ENCODE data around the gene TRPC4.

The TRPC4 gene

DNA sequence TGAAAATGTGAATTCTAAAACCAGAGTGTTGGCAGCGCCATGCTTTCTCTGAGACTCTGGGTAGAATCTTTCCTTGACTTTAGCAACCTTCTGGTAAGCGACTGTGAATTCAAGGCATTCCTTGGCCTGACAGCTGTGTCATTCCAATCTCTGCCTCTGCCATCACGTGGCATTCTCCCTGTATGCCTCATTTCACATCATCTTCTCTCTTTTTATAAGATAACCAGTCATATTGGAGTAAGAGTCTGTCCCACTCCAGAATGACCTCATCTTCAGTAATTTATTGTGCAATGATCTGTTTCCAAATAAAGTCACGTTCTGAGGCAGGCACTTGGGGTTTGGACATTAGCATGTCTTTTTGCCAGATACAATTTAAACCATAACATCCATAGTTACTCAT is 167.6 kb downstream of the TRPC4 start:
- Histone ChIP-seq H3K9me3 (no peaks in the 10 kb centered on the region), H3K4me1 (no peaks in the 10 kb centered on the region), H3K27ac (no peak overlapping the region), H3K9ac (no peak overlapping the region), H3K27me3 (no peaks in the 10 kb centered on the region), H3K36me3 (no peaks in the 10 kb centered on the region), H3K4me3 (no peak overlapping the region), H4K20me1 (no peaks in the 10 kb centered on the region), H3K4me2 (no peak overlapping the region)
- no peak for TF ChIP-seq Cebpa-rat (IDR thresholded peaks at IDR 0.05)

DNA sequence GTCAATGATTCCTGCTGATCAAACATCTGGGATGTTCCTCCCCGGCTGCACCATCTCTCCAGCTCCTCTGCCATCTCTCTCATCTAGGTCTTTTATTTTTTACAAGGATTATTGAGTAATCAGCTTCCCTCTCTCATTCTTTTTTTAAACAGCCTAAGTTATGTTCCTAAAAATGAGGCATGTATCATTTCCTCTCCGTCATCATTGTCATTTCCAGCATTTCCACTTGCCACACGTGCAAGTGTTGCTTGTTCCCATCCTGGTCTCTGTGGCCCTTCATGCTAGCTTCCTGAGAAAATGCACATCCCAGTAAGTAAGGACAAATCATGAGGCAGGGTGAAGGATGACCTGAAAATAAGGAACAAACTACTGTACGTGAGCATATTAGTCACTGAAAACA is 168.3 kb downstream of the TRPC4 start:
- no peaks in the 10 kb centered on the region for H3K36me3 ChIP-seq
- no peaks in the 10 kb centered on the region for H3K9me3 ChIP-seq
- no peak overlapping the region for H3K4me2 ChIP-seq
- H3K27ac ChIP-seq = no peak overlapping the region
- H3K9ac ChIP-seq = no peak overlapping the region
- H3K27me3 ChIP-seq = no peaks in the 10 kb centered on the region
- no peaks in the 10 kb centered on the region for H3K4me1 ChIP-seq
- H3K4me3 ChIP-seq = no peak overlapping the region
- TF ChIP-seq Cebpa-rat (IDR thresholded peaks at IDR 0.05) = no peak
- no peaks in the 10 kb centered on the region for H4K20me1 ChIP-seq

DNA sequence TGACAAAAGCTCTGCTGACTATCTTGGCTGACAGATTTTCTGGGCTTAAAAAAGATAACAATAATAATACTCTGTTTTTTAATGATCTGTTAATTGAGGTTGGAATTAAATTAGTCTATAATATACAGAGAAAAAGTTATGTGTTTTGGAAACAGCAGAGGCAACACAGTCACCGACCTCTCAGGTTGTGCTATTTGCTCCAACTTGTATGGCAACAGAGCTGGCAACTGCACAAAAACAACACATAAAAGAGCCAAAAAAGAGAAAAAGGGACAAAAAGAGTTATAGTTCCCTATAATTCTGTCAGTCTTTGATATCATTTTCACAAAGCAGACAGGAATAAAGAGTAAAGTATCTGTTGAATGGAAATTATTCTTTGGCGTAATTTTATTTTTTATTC is 168.7 kb downstream of the TRPC4 start:
- no peaks in the 10 kb centered on the region for H3K9me3 ChIP-seq
- H3K4me2 ChIP-seq = no peak overlapping the region
- H3K4me3 ChIP-seq = no peak overlapping the region
- H3K36me3 ChIP-seq = no peaks in the 10 kb centered on the region
- no peaks in the 10 kb centered on the region for H3K4me1 ChIP-seq
- H3K27me3 ChIP-seq = no peaks in the 10 kb centered on the region
- H3K27ac ChIP-seq = no peak overlapping the region
- no peak overlapping the region for H3K9ac ChIP-seq
- no peaks in the 10 kb centered on the region for H4K20me1 ChIP-seq
- TF ChIP-seq Cebpa-rat (IDR thresholded peaks at IDR 0.05) = no peak

DNA sequence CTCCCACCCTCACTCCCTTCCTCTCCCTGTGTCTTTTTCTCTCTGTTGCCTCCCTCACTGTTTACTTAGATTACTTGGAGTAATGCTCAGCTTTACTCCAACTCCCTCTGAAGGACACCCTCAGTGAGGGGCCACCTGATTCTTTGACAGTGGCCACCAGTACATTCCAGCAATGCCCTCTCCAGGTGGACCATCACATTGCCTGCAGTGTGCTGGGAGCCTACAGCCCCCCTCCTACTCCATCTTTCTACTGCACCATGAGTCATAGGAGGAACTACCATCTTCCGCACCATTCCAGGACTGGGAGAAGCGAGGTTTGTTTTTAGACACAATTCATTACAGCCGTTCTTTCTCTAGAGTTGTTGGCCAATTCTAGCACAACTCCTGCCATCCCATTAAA is 174.4 kb downstream of the TRPC4 start:
- no peaks in the 10 kb centered on the region for H3K27me3 ChIP-seq
- no peak for TF ChIP-seq Cebpa-rat (IDR thresholded peaks at IDR 0.05)
- no peaks in the 10 kb centered on the region for H4K20me1 ChIP-seq
- no peaks in the 10 kb centered on the region for H3K9me3 ChIP-seq
- no peak overlapping the region for H3K27ac ChIP-seq
- H3K4me1 ChIP-seq = no peaks in the 10 kb centered on the region
- no peaks in the 10 kb centered on the region for H3K36me3 ChIP-seq
- H3K4me3 ChIP-seq = no peak overlapping the region
- no peak overlapping the region for H3K9ac ChIP-seq
- no peak overlapping the region for H3K4me2 ChIP-seq

DNA sequence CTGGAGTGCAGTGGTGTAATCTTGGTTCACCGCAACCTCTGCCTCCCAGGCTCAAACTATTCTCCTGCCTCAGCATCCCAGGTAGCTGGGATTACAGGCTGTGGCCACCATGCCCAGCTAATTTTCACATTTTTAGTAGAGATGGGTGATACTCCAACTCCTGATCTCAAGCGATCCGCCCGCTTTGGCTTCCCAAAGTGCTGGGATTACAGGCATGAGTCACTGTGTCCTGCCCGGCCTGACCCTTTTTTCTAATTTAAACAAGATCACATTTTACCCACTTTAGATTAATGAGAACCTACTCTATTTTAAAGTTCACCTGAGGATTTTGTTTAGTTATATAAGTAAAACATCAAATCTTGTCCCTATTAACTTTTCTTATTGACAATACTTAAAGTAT is 179.2 kb downstream of the TRPC4 start:
- H4K20me1 ChIP-seq = no peaks in the 10 kb centered on the region
- H3K9ac ChIP-seq = no peak overlapping the region
- no peak overlapping the region for H3K4me3 ChIP-seq
- H3K4me1 ChIP-seq = no peaks in the 10 kb centered on the region
- no peaks in the 10 kb centered on the region for H3K9me3 ChIP-seq
- no peak overlapping the region for H3K4me2 ChIP-seq
- H3K36me3 ChIP-seq = no peaks in the 10 kb centered on the region
- H3K27me3 ChIP-seq = no peaks in the 10 kb centered on the region
- no peak overlapping the region for H3K27ac ChIP-seq
- TF ChIP-seq Cebpa-rat (IDR thresholded peaks at IDR 0.05) = no peak

DNA sequence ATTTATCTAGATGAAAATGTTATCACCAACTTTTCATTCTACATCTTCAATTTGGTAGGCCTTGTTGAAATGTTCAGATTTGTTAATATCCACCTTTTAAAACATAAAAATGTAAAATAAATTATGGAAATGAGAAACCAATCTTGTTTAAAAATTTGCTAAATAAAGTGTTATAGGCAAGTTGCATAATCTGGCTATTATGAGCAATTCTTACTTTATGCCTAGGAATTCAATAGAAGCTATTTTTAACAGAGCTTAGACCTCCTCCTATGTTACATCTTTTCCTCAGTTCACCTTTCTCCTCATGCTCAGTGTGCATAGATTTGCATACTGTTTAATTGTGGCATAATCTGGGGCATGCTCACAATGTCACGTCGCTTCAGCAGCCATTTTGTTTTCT is 183.1 kb downstream of the TRPC4 start:
- Histone ChIP-seq H3K36me3 (no peaks in the 10 kb centered on the region), H3K27ac (no peak overlapping the region), H3K4me2 (no peak overlapping the region)

DNA sequence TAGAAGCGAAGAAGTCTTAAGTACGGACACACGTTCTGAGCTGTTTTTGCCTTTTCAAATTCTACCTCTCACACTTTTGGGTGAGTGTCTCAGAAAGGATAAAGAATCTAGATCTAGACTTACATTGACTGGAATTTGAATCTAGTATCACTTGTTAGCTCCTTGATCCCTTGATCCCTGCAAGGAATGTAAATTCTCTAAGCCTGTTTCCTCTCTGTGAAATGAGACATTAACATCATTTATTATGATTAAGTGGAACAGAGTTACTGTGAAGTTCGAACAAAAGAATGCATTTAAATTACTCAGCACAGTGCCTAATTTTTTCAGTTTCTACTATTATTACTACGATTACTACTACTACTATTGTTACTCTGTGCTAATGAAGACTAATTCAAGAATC is 184.4 kb downstream of the TRPC4 start:
- Histone ChIP-seq H3K4me1 (no peaks in the 10 kb centered on the region), H3K27ac (no peak overlapping the region), H4K20me1 (no peaks in the 10 kb centered on the region), H3K4me2 (no peak overlapping the region), H3K9me3 (no peaks in the 10 kb centered on the region), H3K36me3 (no peaks in the 10 kb centered on the region), H3K27me3 (no peaks in the 10 kb centered on the region), H3K4me3 (no peak overlapping the region), H3K9ac (no peak overlapping the region)
- TF ChIP-seq Cebpa-rat (IDR thresholded peaks at IDR 0.05) = no peak

More for the DNA sequence above, 183.1 kb downstream of the TRPC4 start:
- H3K9me3 ChIP-seq = no peaks in the 10 kb centered on the region
- H3K4me3 ChIP-seq = no peak overlapping the region
- H3K4me1 ChIP-seq = no peaks in the 10 kb centered on the region
- no peak for TF ChIP-seq Cebpa-rat (IDR thresholded peaks at IDR 0.05)
- H3K27me3 ChIP-seq = no peaks in the 10 kb centered on the region
- no peak overlapping the region for H3K9ac ChIP-seq
- no peaks in the 10 kb centered on the region for H4K20me1 ChIP-seq

DNA sequence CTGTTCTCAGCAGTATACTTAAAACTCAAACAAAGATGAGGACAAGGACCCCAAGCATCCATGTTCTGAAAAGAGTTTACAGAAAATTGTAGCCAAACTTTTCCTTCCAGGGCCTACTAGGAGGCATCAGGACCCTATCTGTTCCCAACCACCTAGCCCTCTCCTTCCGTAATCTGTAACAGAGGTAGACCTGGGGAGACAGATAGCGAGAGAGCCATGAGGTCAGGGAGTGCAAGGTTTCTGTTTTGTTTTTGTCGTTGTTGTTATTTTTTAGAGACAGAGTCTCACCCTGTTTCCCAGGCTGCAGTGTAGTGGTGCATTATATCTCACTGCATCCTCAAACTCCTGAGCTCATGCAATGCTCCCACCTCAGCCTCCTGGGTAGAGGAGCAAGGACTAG is 187.1 kb downstream of the TRPC4 start:
- no peak overlapping the region for H3K27ac ChIP-seq
- no peaks in the 10 kb centered on the region for H4K20me1 ChIP-seq
- H3K4me1 ChIP-seq = no peaks in the 10 kb centered on the region
- no peaks in the 10 kb centered on the region for H3K27me3 ChIP-seq
- H3K4me2 ChIP-seq = no peak overlapping the region
- no peak overlapping the region for H3K9ac ChIP-seq
- H3K4me3 ChIP-seq = no peak overlapping the region
- H3K9me3 ChIP-seq = no peaks in the 10 kb centered on the region
- no peak for TF ChIP-seq Cebpa-rat (IDR thresholded peaks at IDR 0.05)
- no peaks in the 10 kb centered on the region for H3K36me3 ChIP-seq

DNA sequence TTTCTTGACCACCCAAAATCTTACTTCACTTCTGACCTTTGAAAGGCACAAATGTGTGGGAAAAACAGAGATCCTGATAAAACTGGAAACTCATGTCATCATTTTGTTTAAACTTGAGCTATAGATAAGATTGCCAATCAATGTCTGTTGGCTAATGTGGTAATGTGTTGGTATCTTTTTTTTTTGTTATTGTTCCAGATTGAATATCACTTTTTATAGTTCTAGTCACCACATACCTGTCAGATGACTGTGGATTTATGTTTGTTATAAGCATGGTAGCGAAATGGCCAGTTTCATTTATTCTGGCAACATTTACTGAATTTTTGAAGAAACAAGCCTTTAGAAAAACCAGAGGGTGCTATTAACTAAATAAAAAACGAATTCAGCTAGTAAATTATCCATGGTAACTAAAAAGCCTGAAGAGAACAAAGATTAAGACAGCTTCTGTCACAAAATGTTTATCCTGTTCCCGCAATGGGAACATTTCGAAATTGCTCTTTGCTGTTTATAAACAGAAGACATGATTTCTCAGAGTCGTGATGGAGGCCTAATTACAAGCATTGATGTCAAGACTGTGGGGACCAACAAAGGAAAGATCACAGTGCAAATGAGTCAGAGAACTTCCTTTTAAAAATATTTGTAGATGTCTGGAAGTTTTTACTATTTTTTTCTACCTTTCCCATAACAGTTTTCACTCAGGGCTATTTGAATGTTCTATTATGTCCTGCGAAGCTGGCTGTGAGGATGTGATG is 188.1 kb downstream of the TRPC4 start:
- Histone ChIP-seq H3K4me3 (no peak overlapping the region), H3K9ac (no peak overlapping the region), H3K27ac (no peak overlapping the region), H3K9me3 (no peaks in the 10 kb centered on the region), H3K4me2 (no peak overlapping the region), H3K27me3 (no peaks in the 10 kb centered on the region), H3K36me3 (no peaks in the 10 kb centered on the region), H4K20me1 (no peaks in the 10 kb centered on the region), H3K4me1 (no peaks in the 10 kb centered on the region)
- no peak for TF ChIP-seq Cebpa-rat (IDR thresholded peaks at IDR 0.05)

DNA sequence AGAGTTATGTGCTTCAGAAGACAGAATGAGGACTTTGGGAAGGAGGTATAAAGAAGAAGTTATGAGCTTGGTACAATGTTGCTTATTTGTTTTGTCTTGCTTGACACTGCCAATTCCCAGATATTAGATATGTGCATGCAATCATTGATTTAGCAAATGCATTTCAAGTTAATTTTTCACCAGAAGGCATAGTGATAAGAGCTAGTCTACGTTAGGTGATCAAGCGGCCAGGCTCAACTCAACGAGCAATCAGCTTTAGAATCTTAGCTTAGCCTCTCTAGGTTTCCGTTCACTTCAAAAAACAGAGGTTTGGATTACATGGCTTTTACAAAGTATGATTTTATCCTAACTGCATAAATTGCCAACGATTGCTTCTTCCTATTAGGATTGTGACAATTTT is 189.4 kb downstream of the TRPC4 start:
- Histone ChIP-seq H3K27me3 (no peaks in the 10 kb centered on the region), H3K4me3 (no peak overlapping the region), H3K4me2 (no peak overlapping the region), H3K36me3 (no peaks in the 10 kb centered on the region), H4K20me1 (no peaks in the 10 kb centered on the region), H3K27ac (no peak overlapping the region), H3K9ac (no peak overlapping the region), H3K9me3 (no peaks in the 10 kb centered on the region), H3K4me1 (no peaks in the 10 kb centered on the region)
- no peak for TF ChIP-seq Cebpa-rat (IDR thresholded peaks at IDR 0.05)

DNA sequence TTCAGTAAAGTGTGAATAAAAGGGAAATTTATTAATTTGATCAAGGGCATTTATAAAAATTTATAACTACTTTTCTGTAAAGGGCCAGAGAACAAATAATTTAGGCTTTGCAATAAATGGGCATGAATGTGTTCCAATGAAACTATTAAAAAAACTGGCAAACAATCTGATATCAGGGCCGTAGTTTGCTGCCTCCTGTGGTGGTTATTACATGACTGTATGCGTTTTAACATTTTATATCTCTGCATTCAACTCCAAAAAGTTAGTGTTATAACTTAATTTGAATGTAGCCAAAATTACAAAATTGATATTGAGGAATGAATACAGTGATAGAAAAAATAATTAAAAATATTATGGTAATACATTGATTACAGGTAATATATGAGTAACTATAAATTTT is 190.5 kb downstream of the TRPC4 start:
- no peaks in the 10 kb centered on the region for H3K9me3 ChIP-seq
- no peak overlapping the region for H3K27ac ChIP-seq
- H3K36me3 ChIP-seq = no peaks in the 10 kb centered on the region
- no peak overlapping the region for H3K4me2 ChIP-seq
- H3K4me1 ChIP-seq = no peaks in the 10 kb centered on the region
- TF ChIP-seq Cebpa-rat (IDR thresholded peaks at IDR 0.05) = no peak
- no peak overlapping the region for H3K4me3 ChIP-seq
- no peaks in the 10 kb centered on the region for H4K20me1 ChIP-seq
- H3K9ac ChIP-seq = no peak overlapping the region
- H3K27me3 ChIP-seq = no peaks in the 10 kb centered on the region

Measured in BLaER1 (cell line).